Skin of body (tissue), 2 donors: ENCODE measurements around the gene MRM3. TPM values are rescaled to one million over a fixed set of nuclear protein-coding genes. Genes with fewer than 3 reads are reported as not detected.
"Not testable (repeated sequence)": the region's sequence is repeated elsewhere in the genome, so short reads cannot be mapped to it uniquely, and the experiment has no call there.

Source experiments
- DNase-seq: peaks from one replicate; lab custom pipeline; 2025; lab: John Stamatoyannopoulos, UW
- total RNA-seq: library from RNA; depleted of rRNA; stranded (reverse); fragments of >200 nt; gene quantifications from one replicate; pipeline ENCODE4 v1.2.3, GENCODE V29; 2014

Gene MRM3
- total RNA-seq, 1 donor from 2014 or later, result 15.4 TPM

- DNase-seq, result no peak
Observed at GRCh38 chr17:819251-819650, 37.1 kb downstream of the MRM3 start.

GRCh38 chr17:823501-823902 lies 41.3 kb downstream of the MRM3 start:
- DNase-seq, result no peak

GRCh38 chr17:824378-824777 lies 42.2 kb downstream of the MRM3 start:
- DNase-seq, result no peak

- no peak for DNase-seq
Observed at GRCh38 chr17:825216-825615, 43.1 kb downstream of the MRM3 start.

GRCh38 chr17:826778-827177 lies 44.6 kb downstream of the MRM3 start:
- no peak for DNase-seq

GRCh38 chr17:828761-829160 lies 46.6 kb downstream of the MRM3 start:
- no peak for DNase-seq

GRCh38 chr17:829614-830013 lies 47.5 kb downstream of the MRM3 start:
- DNase-seq, result not testable (repeated sequence)

- DNase-seq, result no peak
Observed at GRCh38 chr17:830381-830780, 48.2 kb downstream of the MRM3 start.

GRCh38 chr17:830950-831349 lies 48.8 kb downstream of the MRM3 start:
- no peak for DNase-seq

GRCh38 chr17:834136-834535 lies 52.0 kb downstream of the MRM3 start:
- no peak for DNase-seq

- DNase-seq, result peak; percentile 82
Observed at GRCh38 chr17:835263-835662, 53.1 kb downstream of the MRM3 start.

- DNase-seq, result not testable (repeated sequence)
Observed at GRCh38 chr17:835721-836120, 53.6 kb downstream of the MRM3 start.

GRCh38 chr17:836151-836550 lies 54.0 kb downstream of the MRM3 start:
- DNase-seq, result no peak

- DNase-seq, result no peak
Observed at GRCh38 chr17:838486-838885, 56.3 kb downstream of the MRM3 start.

- no peak for DNase-seq
Observed at GRCh38 chr17:841313-841712, 59.2 kb downstream of the MRM3 start.

Other genes with a start within 250 kb of the MRM3 start
- gene VPS53, start 67.5 kb upstream of the MRM3 start, total RNA-seq, result 20.1 TPM
- 16.9 TPM for gene TLCD3A, start 49.8 kb upstream of the MRM3 start, total RNA-seq
- 13.2 TPM for gene GEMIN4, start 30.1 kb upstream of the MRM3 start, total RNA-seq
- 40.5 TPM for gene GLOD4, start 73 bp upstream of the MRM3 start, total RNA-seq
- 52.2 TPM for gene NXN, start 197.4 kb downstream of the MRM3 start, total RNA-seq
- 9.0 TPM for gene TIMM22, start 214.8 kb downstream of the MRM3 start, total RNA-seq